ENCODE data around the gene IL20RB.

GRCh38 chr3:137046747-137047146 lies 89.0 kb downstream of the IL20RB start:
- no peak for TF ChIP-seq CTCF (IDR thresholded peaks at IDR 0.05)
- TF ChIP-seq EP300 (IDR thresholded peaks at IDR 0.05; ENCODE audit: low read depth), result no peak
- no peak for TF ChIP-seq POLR2A (IDR thresholded peaks at IDR 0.05)
- no peak for TF ChIP-seq POLR2AphosphoS5 (IDR thresholded peaks at IDR 0.05)

Data from transverse colon (tissue), 4 donors.